ENCODE data around the gene PCDH9.

The PCDH9 gene

GRCh38 chr13:66551128-66551527 lies 679.0 kb downstream of the PCDH9 start:
- ATAC-seq (ENCODE audit: low read depth) (no peak), DNase-seq (ENCODE audit: low spot score) (no peak)
- Histone ChIP-seq H3K9me3 (ENCODE audit: severe bottlenecking) (no peaks in the 10 kb centered on the region), H3K4me1 (ENCODE audit: insufficient read depth, poor library complexity, severe bottlenecking) (no peaks in the 10 kb centered on the region), H3K27ac (ENCODE audit: poor library complexity, severe bottlenecking) (no peak overlapping the region), H3K36me3 (ENCODE audit: low read depth) (no peaks in the 10 kb centered on the region), H3K4me3 (ENCODE audit: severe bottlenecking) (no peak overlapping the region), H3K27me3 (ENCODE audit: insufficient read depth, poor library complexity, severe bottlenecking) (no peaks in the 10 kb centered on the region)
- no peak for TF ChIP-seq CTCF (IDR thresholded peaks at IDR 0.05; ENCODE audit: poor library complexity, severe bottlenecking)

- Histone ChIP-seq H3K4me1 (ENCODE audit: insufficient read depth, poor library complexity, severe bottlenecking) (no peaks in the 10 kb centered on the region), H3K36me3 (ENCODE audit: low read depth) (no peaks in the 10 kb centered on the region), H3K27ac (ENCODE audit: poor library complexity, severe bottlenecking) (no peak overlapping the region), H3K27me3 (ENCODE audit: insufficient read depth, poor library complexity, severe bottlenecking) (no peaks in the 10 kb centered on the region), H3K9me3 (ENCODE audit: severe bottlenecking) (no peaks in the 10 kb centered on the region), H3K4me3 (ENCODE audit: severe bottlenecking) (no peak overlapping the region)
- no peak for TF ChIP-seq CTCF (IDR thresholded peaks at IDR 0.05; ENCODE audit: poor library complexity, severe bottlenecking)
- DNase-seq (ENCODE audit: low spot score): no peak
- no peak for ATAC-seq (ENCODE audit: low read depth)
Measured at GRCh38 chr13:66547685-66548084, 682.5 kb downstream of the PCDH9 start.

- Histone ChIP-seq H3K27me3 (ENCODE audit: insufficient read depth, poor library complexity, severe bottlenecking) (no peaks in the 10 kb centered on the region), H3K4me1 (ENCODE audit: insufficient read depth, poor library complexity, severe bottlenecking) (no peaks in the 10 kb centered on the region), H3K9me3 (ENCODE audit: severe bottlenecking) (no peaks in the 10 kb centered on the region), H3K4me3 (ENCODE audit: severe bottlenecking) (no peak overlapping the region), H3K27ac (ENCODE audit: poor library complexity, severe bottlenecking) (no peak overlapping the region), H3K36me3 (ENCODE audit: low read depth) (no peaks in the 10 kb centered on the region)
- no peak for TF ChIP-seq CTCF (IDR thresholded peaks at IDR 0.05; ENCODE audit: poor library complexity, severe bottlenecking)
- 0 out of 3 replicates have a peak, but pooled peaks have one; percentile 53 for ATAC-seq (ENCODE audit: low read depth)
- DNase-seq (ENCODE audit: low spot score): no peak
Measured at GRCh38 chr13:66546534-66547379, 683.4 kb downstream of the PCDH9 start.

GRCh38 chr13:66543780-66544179 lies 686.4 kb downstream of the PCDH9 start:
- Histone ChIP-seq H3K9me3 (ENCODE audit: severe bottlenecking) (no peaks in the 10 kb centered on the region), H3K4me1 (ENCODE audit: insufficient read depth, poor library complexity, severe bottlenecking) (no peaks in the 10 kb centered on the region), H3K4me3 (ENCODE audit: severe bottlenecking) (no peak overlapping the region), H3K36me3 (ENCODE audit: low read depth) (no peaks in the 10 kb centered on the region), H3K27me3 (ENCODE audit: insufficient read depth, poor library complexity, severe bottlenecking) (no peaks in the 10 kb centered on the region), H3K27ac (ENCODE audit: poor library complexity, severe bottlenecking) (no peak overlapping the region)
- DNase-seq (ENCODE audit: low spot score) (no peak), ATAC-seq (ENCODE audit: low read depth) (no peak)
- peak; percentile 16 for TF ChIP-seq CTCF (IDR thresholded peaks at IDR 0.05; ENCODE audit: poor library complexity, severe bottlenecking)

GRCh38 chr13:66537417-66537816 lies 692.7 kb downstream of the PCDH9 start:
- Histone ChIP-seq H3K4me3 (ENCODE audit: severe bottlenecking) (no peak overlapping the region), H3K36me3 (ENCODE audit: low read depth) (no peaks in the 10 kb centered on the region), H3K9me3 (ENCODE audit: severe bottlenecking) (no peaks in the 10 kb centered on the region), H3K27me3 (ENCODE audit: insufficient read depth, poor library complexity, severe bottlenecking) (no peaks in the 10 kb centered on the region), H3K27ac (ENCODE audit: poor library complexity, severe bottlenecking) (no peak overlapping the region), H3K4me1 (ENCODE audit: insufficient read depth, poor library complexity, severe bottlenecking) (no peaks in the 10 kb centered on the region)
- no peak for ATAC-seq (ENCODE audit: low read depth)
- no peak for DNase-seq (ENCODE audit: low spot score)
- TF ChIP-seq CTCF (IDR thresholded peaks at IDR 0.05; ENCODE audit: poor library complexity, severe bottlenecking): no peak
